B cell (primary cell): ENCODE results near the gene AHDC1. TPM values are rescaled to one million over a fixed set of nuclear protein-coding genes. Genes with fewer than 3 reads are reported as not detected.

Experiments
- ATAC-seq: fragments of 200-7000 bp; cut with Tn5 transposase; one replicate; pipeline ENCODE4 v1.10.0; 2021; ENCODE audit warnings: low read depth, mild to moderate bottlenecking, moderate number of reproducible peaks, moderate library complexity
- CTCF ChIA-PET: fragments of 350-600 bp; sonication (Branson Sonifier 250); formaldehyde crosslinking; loops from one replicate; lab custom pipeline; 2021; ENCODE audit warnings: antibody characterized with exemption, inconsistent platforms; lab: Charles Lee
- POLR2A ChIA-PET: fragments of 350-600 bp; sonication (Branson Sonifier 250); formaldehyde crosslinking; loops from one replicate; lab custom pipeline; 2021; ENCODE audit warnings: antibody characterized with exemption; lab: Charles Lee
- DNase-seq: peaks from one replicate; pipeline ENCODE4 v3.0.0; 2013
- H2AFZ ChIP-seq: 2 replicates; pipeline ENCODE4 v1.6.1; 2012; ENCODE audit warnings: mild to moderate bottlenecking, low read depth, low read length; ENCODE audit not compliant: insufficient read depth, poor library complexity, severe bottlenecking
- H3K27ac ChIP-seq, 2 donors: 1 replicate in 1 of 2; 2 replicates in 1 of 2; pipeline ENCODE4 v1.5.1; 2012 to 2013; ENCODE audit warnings: low read length in 2 of 2, mild to moderate bottlenecking in 2 of 2, moderate library complexity in 1 of 2
- H3K27me3 ChIP-seq, 4 experiments: fragments of 200-600 bp in 1 of 4; sonication (generic) in 1 of 4; replicated peaks in 1 of 4; 1 replicate in 2 of 4; 2 replicates in 2 of 4; pipeline versions ENCODE4 v1.6.1 to v1.7.0; 2013 to 2016; ENCODE audit warnings: low read length in 3 of 4, mild to moderate bottlenecking in 2 of 4, mixed read lengths in 1 of 4, moderate library complexity in 1 of 4; ENCODE audit not compliant: insufficient read depth in 4 of 4, control insufficient read depth in 3 of 4; ENCODE audit errors: control extremely low read depth in 1 of 4
- H3K36me3 ChIP-seq, 2 experiments: replicated peaks in 1 of 2; 1 replicate in 1 of 2; 2 replicates in 1 of 2; pipeline versions ENCODE4 v1.6.1 to v1.7.1; 2013; ENCODE audit warnings: low read length in 1 of 2; ENCODE audit not compliant: insufficient read depth in 2 of 2, control insufficient read depth in 1 of 2; ENCODE audit errors: control extremely low read depth in 1 of 2, extremely low read depth in 1 of 2
- H3K4me1 ChIP-seq, 2 donors: fragments of 200-600 bp in 1 of 2; sonication (generic) in 1 of 2; 1 replicate in 1 of 2; 2 replicates in 1 of 2; pipeline versions ENCODE4 v1.5.1 to v1.6.1; 2013 to 2017; ENCODE audit warnings: low read length in 2 of 2; ENCODE audit not compliant: control insufficient read depth in 2 of 2, insufficient read depth in 2 of 2
- H3K4me2 ChIP-seq: replicated peaks from 2 replicates; pipeline ENCODE3; 2012; ENCODE audit warnings: mild to moderate bottlenecking, low read depth, low read length; ENCODE audit not compliant: poor library complexity, severe bottlenecking
- H3K4me3 ChIP-seq, 5 experiments: fragments of 200-600 bp in 1 of 5; sonication (generic) in 1 of 5; 1 replicate in 3 of 5; 2 replicates in 2 of 5; pipeline versions ENCODE4 v1.5.1 to v1.7.0; 2011 to 2016; ENCODE audit warnings: low read length in 4 of 5, mild to moderate bottlenecking in 4 of 5, low read depth in 2 of 5, control low read depth in 1 of 5, moderate library complexity in 1 of 5; ENCODE audit not compliant: insufficient read depth in 1 of 5; ENCODE audit errors: control extremely low read depth in 1 of 5, extremely low read depth in 1 of 5
- H3K79me2 ChIP-seq: fragments of 200-600 bp; sonication (generic); one replicate; pipeline ENCODE4 v1.6.0; 2016; ENCODE audit warnings: low read length; ENCODE audit not compliant: control insufficient read depth, insufficient read depth
- H3K9ac ChIP-seq: fragments of 200-600 bp; sonication (generic); 2 replicates; pipeline ENCODE4 v1.6.1; 2017; ENCODE audit warnings: mild to moderate bottlenecking, low read length, moderate library complexity
- H3K9me3 ChIP-seq, 3 donors: one replicate each; pipeline versions ENCODE4 v1.6.1 to v1.7.1; 2013; ENCODE audit warnings: low read length in 2 of 3; ENCODE audit not compliant: control insufficient read depth in 2 of 3, insufficient read depth in 1 of 3; ENCODE audit errors: control extremely low read depth in 1 of 3
- H4K20me1 ChIP-seq: 2 replicates; pipeline ENCODE4 v1.6.0; 2012; ENCODE audit warnings: mild to moderate bottlenecking, low read length; ENCODE audit not compliant: insufficient read depth, control insufficient read depth, poor library complexity, severe bottlenecking
- H3K27ac Mint-ChIP-seq: one replicate; pipeline ENCODE4 v1.8.0; 2021; ENCODE audit warnings: mixed read lengths
- H3K27me3 Mint-ChIP-seq: one replicate; pipeline ENCODE4 v1.8.0; 2021; ENCODE audit warnings: mixed read lengths
- H3K4me1 Mint-ChIP-seq: one replicate; pipeline ENCODE4 v1.8.0; 2021; ENCODE audit warnings: mixed read lengths
- H3K4me3 Mint-ChIP-seq: one replicate; pipeline ENCODE4 v1.8.0; 2021; ENCODE audit warnings: mixed read lengths
- H3K9me3 Mint-ChIP-seq: one replicate; pipeline ENCODE4 v1.8.0; 2022; ENCODE audit warnings: mixed read lengths; ENCODE audit not compliant: insufficient read depth
- CTCF ChIP-seq: fragments of 200-600 bp; IDR thresholded peaks from one replicate; pipeline ENCODE4 v1.8.0; 2022; ENCODE audit warnings: antibody characterized with exemption, mild to moderate bottlenecking
- EZH2 ChIP-seq: IDR thresholded peaks from 2 replicates; pipeline ENCODE4 v1.6.1; 2012; ENCODE audit warnings: borderline replicate concordance, low read depth, mild to moderate bottlenecking, moderate library complexity, low read length; ENCODE audit not compliant: insufficient read depth, poor library complexity, severe bottlenecking
- WGBS: methylation state at CpG from one replicate; pipeline ENCODE4 v1.1.5; 2013; ENCODE audit warnings: missing lambda C conversion rate; ENCODE audit not compliant: insufficient coverage; 5-methylcytosine and 5-hydroxymethylcytosine counted together
- intact Hi-C: fragments of 100-400 bp; cut with micrococcal nuclease; formaldehyde crosslinking; loops from one replicate; pipeline ENCODE4 v1.10.0; 2022
- polyA plus RNA-seq: library from polyadenylated mRNA; depleted of rRNA; stranded (reverse); fragments of >200 nt; gene quantifications from 2 replicates; pipeline ENCODE4 v1.2.3, GENCODE V29; 2012
- total RNA-seq, 2 donors: library from RNA; stranded (reverse); fragments of 120-200 nt in 1 of 2; gene quantifications; 1 replicate in 1 of 2; 2 replicates in 1 of 2; pipeline versions ENCODE4 v1.2.3 to v1.2.4, GENCODE V29; 2013 to 2022

Gene AHDC1
- total and polyA plus RNA-seq, 2 donors (not counting 1 experiment from before 2014, with no cell fraction given) = 6.2 to 32.0 TPM

DNA sequence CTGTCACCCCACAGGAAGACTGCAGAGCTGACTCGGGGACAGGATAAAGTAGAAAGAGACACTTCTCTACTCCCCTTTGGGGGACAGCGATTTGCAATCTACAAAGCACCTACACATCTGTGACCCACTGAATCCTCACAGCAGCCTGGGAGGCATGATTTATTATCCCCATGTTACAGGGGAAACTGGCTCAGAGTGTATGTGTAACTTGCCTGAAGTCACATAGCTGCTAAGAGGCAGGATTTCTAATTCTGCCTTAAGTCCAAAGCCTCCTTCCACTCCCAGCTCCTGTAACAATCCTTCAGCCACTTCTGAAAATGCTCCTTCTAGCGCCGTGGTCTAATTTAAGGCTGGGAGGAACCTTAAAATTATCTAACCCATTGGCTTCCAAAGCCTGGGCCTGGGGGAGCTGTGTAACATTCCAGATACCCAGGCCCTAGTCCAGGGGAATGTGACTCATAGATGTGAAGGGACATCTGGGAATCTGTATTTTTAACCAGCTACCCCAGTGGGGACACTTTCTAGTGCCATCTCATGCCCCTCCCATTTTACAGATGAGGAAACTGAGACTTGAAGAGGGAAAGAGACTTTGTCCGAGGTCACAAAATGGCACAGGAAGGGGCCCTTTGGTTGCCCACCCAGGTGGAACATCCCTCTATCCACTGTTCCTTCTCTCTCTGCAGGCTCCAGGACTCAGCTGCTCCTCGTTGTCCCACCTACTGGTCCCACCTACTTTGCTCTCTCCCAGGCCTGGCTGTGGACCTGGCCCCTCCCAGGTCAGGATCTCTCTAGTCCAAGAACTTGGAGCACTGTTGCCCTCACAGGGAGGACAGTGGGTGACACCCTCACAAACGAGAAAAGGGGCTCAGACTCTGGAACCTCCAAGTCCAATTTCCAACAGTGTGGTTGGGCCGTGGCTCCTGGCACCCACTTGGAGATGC, 48.9 kb downstream of the AHDC1 start:
- Histone ChIP-seq H2AFZ (no peak overlapping the region), H3K27ac (peak overlapping the region in 1 of 2 donors; percentile 39), H3K9me3 (no peaks in the 10 kb centered on the region), H3K9ac (no peak overlapping the region), H4K20me1 (no peaks in the 10 kb centered on the region), H3K4me2 (peak overlapping the region; percentile 73), H3K36me3 (peaks cover 0 to 15% of the 10 kb centered on the region in 2 experiments), H3K79me2 (peaks cover 5% of the 10 kb centered on the region), H3K4me1 (peaks cover 23 to 33% of the 10 kb centered on the region in 2 donors), H3K4me3 (no peak overlapping the region), H3K27me3 (no peaks in the 10 kb centered on the region)
- DNase-seq (no peak), ATAC-seq (no peak)
- no peaks in the 10 kb centered on the region for H3K27me3 Mint-ChIP-seq
- TF ChIP-seq EZH2 = no peak
- no peak for TF ChIP-seq CTCF
- no peak overlapping the region for H3K4me3 Mint-ChIP-seq
- intact Hi-C loops = no loop called here
- WGBS = 57% methylated on average over 4 of the region's 8 CpGs
- peak overlapping the region; percentile 76 for H3K27ac Mint-ChIP-seq
- H3K9me3 Mint-ChIP-seq = no peaks in the 10 kb centered on the region
- ChIA-PET CTCF (interaction anchor here (0.8 to 9.8 kb wide), 14 partner anchors 10 to 142 kb away, joined by 3 to 118 read pairs (median 12); partner anchors contain the start of genes AHDC1 and IFI6), POLR2A (interaction anchor here (0.5 to 0.6 kb wide), 2 partner anchors 139 to 152 kb away, joined by 3 to 4 read pairs; no protein-coding TSS in a partner anchor)
- H3K4me1 Mint-ChIP-seq = peaks cover 33% of the 10 kb centered on the region
